NCI-H2029 treated with DMSO at 0.1 percent for 48 hours (cell line): ENCODE data around the gene SLC38A3.

ENCODE experiments used
- DNase-seq: peaks from one replicate; lab custom pipeline; 2025; lab: John Stamatoyannopoulos, UW

SLC38A3 gene

GRCh38 chr3:50204804-50205412 is at the start of gene SLC38A3:
TSS of gene SLC38A3 (plus strand) at chr3:50205271. CDS start at chr3:50214200, 8,929 bp downstream.
- no peak for DNase-seq

GRCh38 chr3:50155491-50155878 is 49.6 kb upstream of the SLC38A3 start:
- no peak for DNase-seq

GRCh38 chr3:50155891-50156290 is 49.2 kb upstream of the SLC38A3 start:
- DNase-seq, result no peak

GRCh38 chr3:50156549-50157493 is 48.2 kb upstream of the SLC38A3 start:
- DNase-seq, result no peak

DNA sequence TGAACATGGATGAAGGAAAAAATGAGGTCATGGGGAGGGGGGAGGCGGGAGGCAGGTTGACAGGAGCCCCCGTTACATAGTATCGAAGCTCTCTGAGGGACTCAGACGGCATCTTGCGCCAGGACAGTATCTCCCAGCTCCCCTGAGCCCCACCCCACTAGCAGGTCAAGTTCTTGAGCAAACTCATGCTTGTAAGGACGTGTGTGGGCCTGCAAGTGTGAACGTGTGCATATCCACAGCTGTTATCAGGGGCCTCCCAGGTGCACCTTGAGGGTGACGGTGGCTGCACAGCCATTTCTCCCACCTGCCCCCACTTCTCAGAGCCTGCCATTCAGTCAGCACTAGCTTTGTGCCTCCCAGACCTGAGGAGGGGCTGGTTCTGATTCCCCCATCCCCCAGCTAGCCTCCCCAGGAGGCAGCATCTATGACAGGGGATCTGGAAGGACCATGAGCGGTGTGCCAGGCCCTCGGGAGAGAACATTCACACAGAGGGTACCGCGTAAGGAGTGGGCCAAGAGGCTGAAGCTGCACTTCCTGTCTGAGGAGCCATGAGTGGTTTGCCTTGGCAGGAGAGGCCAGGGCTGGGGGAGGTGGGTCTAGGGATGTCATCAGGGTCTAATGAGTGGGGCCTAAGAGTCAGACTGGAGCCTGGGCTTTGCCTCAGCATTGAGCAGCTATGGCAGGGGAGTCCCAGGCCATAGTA is 47.1 kb upstream of the SLC38A3 start:
- no peak for DNase-seq

DNA sequence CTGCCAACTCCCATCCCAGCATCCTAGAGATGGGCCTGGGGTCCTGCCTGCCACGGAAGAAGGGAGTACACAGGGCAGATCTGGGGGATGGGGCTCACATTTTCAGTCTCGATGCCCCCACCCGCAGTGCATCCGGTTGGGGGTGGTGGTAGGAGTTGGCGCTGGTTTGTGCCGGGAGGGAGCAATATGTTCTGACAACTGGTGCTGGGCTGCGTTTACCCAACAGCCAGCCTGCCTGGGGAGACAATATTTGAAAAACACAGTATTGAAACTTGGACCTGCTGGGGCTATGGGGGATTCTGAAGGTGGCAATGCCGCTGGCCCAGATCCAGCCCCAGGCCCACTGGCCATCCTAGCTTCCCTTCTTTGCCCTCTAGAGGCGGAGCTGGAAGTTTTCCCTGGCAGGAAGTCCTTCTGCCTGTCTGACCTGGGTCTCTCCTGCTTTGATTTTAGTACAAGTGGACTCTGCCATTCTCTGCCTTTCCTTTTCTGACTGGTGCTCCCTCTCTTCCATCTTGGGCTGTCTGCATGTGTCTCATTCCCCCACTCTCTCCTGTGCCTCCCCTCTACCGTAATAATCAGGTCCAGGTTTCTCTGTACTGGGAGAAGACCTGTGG is 46.4 kb upstream of the SLC38A3 start:
- no peak for DNase-seq

DNA sequence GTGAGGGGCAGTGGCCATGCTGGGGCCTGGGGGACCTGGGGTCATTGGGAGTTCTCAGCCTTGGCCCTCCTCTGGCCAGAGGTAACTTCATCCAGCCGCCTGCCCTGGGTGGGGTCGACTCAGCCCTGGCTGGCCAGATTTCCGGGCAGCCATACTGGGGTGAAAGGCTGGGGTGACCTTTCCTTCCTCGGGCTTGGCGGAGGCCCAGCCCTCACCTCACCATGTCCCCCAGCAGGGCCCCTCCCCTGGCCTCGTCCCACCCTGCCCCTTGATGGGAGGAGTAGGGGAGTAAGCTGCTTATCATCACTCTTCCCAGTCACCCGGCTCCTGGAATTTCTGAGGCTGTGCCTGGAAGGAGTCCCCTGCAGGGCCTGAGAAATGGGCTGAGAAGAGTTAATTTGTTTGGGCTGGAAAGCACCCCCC is 44.5 kb upstream of the SLC38A3 start:
- no peak for DNase-seq

DNA sequence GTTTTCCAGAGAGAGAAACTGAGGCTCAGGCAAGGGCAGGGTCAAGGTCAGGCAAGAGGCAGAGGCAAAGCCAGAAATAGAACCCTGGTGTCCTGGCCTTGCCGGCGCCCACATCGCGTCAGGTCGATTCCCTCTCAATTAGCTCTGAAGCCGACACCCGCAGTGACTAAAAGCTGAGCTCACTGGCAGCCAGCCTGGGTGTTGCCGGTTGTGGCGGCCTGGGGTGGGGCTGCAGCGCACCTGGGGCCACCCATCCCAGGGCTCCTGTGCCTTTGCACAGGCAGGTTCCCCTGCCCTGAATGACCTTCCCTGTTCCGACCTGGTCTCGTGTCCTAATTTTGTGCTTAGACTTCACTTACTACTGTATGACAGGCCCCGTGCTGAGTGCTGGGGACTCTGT is 43.8 kb upstream of the SLC38A3 start:
- DNase-seq, result no peak

DNA sequence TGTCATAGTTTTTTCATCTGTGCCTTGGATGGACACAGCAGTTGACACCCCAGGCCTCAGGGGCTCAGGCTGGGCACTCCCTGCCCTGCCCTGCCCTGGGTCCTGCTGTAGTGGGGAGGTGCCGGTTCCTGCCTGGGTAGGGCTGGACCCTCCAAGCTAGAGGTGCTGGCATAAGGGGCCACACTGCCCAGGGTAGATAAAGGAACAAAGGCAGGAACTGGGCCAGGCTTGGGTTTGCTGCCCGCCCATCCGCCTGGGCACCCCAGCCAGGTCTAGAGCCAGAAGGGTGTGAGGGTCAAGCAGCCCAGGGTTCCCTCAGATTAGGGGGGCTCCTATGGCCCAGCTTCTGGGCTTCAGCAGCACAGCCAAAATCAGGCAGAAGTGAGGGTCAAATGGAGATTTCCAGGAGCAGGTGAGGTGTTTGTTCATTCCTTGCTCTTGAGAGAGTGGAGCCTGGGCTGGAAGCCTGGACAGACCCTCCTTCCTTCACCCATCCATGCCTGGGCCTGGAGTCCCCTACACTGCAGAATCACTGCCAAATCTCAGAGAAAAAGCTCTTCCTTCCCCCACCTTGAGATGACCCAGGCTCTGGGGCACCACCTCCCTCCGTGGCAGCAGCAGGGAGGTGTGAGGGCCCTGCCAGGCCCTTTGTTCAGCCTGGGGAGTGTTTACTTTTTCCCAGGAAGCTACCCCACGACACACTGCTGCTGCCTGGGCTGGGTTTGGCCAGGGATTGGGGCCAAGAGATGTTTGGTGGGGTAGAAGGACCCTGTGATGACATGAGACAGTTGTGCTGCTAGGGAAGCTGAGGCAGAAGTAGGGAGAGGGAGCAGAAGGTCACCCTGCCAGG is 42.8 kb upstream of the SLC38A3 start:
- no peak for DNase-seq

DNA sequence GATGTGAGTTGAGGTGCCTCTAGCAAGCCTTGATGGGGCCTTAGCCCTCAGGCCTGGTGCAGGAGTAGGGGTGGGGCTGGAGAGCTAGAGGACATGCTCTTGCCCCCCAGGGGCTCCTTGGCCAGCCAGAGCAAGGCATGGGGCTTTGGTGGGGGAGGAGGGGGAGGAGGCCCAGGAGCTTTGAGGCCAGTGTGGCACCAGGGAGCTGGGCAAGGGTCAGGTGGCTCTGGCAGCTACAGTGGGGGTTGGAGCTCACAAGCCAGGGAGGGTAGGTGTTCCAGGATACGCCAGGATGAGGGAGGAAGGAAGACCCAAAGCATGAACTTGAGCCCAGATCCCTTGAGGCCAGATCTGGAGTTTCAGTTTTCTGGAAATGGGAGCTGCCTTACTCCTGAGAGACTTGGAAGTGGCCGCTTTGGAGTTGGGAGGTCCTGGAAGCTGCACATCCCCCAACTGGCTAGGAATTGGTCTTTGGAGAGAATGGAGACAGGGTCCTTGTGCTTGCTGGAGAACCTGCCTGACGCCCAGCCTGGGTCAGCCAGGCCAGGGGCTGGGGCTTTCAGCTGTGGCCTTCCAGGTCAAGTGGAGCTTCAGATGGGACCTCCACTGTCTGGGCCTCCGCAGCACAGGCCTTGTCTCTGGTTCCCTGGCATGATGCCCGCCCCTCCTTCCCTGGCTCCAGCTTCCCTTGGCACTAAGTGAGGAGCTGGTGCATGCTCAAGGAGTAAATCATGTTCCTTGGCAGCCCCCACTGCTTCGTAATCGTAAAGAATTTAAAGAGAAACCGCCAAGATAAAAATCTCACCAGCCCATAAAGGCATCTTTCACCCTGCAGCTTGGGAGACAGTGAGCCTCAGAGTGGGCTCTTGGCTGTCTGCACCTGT is 41.3 kb upstream of the SLC38A3 start:
- no peak for DNase-seq

DNA sequence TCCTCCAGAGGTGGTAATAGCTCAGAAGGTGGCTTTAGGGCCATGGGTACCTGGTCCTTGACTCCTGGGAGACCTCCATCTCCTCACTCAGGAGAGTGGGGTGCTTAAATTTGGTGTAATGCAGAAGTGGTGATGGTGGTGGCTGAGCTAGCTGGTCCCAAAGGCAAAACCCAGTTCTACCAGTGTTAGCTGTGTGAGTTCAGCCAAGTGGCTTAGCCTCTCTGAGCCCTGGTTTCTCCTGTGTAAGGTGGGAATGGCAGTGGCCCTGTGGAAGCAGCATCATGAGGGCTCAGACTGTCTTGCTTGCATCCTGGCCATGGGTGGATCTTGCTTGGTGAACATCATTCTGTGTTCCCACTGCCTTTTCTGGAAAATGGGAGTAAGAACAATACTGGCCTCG is 40.6 kb upstream of the SLC38A3 start:
- no peak for DNase-seq

GRCh38 chr3:50164984-50165909 is 39.8 kb upstream of the SLC38A3 start:
- no peak for DNase-seq

DNA sequence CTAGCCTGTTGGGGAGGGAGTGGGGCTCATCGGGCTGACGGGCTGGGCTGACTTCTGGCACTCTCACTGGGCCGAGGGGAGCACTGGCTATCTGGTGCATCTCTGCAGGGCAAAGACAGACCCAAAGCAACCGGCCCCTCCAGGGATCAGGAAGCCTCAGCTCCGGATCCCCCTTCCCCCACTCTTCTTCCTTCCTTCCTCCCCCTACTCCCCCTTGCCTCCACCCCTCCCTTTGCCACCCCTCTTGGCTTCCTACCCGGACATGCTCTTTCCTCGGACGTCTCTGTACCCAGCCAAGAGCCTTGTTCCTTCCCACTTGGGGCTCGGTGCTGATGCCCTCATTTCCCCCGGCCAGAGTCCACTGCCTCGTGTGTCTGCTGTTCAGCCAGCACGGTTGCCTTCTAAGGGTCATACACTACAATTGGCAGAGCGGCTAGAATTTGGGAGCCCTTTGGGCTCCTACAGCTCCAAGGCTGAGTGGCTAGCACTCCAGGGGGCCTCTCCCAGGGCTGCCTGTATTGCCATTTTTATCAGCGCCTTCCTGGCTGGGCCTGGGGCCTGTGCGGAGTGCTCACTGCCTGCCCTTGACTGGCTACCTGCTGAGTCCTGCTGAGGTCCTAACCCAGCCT is 39.0 kb upstream of the SLC38A3 start:
- DNase-seq, result no peak

DNA sequence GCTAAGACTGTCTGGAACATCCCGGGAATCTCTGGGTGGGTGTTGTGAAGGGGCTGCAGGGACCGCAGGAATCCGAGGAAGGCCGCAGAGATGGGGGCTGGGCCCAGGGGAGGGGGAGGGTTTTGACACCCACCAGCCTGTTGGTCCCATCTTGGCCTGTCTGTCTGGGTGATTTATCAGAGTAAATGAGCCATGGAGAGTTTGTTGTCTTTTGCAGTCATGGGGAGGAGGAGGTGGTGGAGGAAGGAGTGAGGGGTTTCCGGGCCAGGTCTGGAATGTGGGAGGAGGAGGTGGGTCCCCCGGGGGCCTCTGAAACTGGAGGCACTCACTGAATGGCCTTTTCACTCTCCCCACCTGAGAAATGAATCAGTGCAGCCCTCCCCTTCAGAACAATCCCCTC is 38.5 kb upstream of the SLC38A3 start:
- DNase-seq, result no peak

- no peak for DNase-seq
Measured at GRCh38 chr3:50167069-50167840, 37.8 kb upstream of the SLC38A3 start.

DNA sequence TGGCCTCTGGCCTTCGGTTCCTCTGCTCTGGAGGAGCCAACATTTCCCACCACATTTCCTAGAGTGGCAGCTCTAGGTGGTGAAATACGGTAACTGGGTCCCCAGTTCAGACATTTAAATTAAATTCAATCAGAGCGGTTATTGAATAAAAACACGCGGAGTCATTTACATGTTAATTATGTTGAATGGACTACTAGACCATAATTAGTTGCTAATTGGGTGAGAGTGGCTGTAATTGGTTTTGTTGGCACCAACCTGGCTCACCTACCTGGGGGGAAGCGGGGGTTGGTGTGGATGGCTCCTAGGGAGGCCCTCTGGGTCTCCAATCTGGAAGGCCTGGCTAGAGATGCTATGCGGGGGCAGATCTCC is 37.2 kb upstream of the SLC38A3 start:
- DNase-seq, result no peak

DNA sequence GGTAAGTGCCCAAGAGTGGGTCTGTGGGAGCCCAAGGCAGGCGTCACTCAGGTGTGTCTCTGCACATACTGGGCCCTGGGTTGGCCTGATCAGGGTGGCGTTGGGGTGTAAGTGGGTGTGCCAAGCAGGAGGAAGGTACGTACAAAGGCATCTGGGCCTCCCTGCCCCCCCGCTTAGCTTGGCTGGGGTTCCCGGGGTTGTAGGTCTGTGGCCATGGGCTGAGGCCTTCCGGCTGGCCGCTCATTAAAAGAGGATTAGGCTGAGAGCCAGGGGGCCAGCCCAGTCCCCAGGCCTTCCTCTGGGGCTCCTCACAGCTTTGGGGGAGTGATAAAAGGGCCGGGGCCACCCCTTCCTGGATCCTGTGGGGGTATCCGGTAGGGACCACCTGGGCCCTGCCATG is 36.7 kb upstream of the SLC38A3 start:
- no peak for DNase-seq

GRCh38 chr3:50168791-50169190 is 36.3 kb upstream of the SLC38A3 start:
- DNase-seq, result no peak
